Ascending aorta (tissue), 2 donors: ENCODE measurements around the gene RAP1GDS1. TPM values are rescaled to one million over a fixed set of nuclear protein-coding genes. Genes with fewer than 3 reads are reported as not detected.
"Not testable (repeated sequence)": the region's sequence is repeated elsewhere in the genome, so short reads cannot be mapped to it uniquely, and the experiment has no call there.

Experiments used
- DNase-seq, 2 donors: peaks; one replicate each; pipeline ENCODE4 v3.0.0-alpha.2; 2019; ENCODE audit warnings: low spot score in 2 of 2
- H3K27ac ChIP-seq, 2 donors: fragments of 200-600 bp; sonication (generic); one replicate each; pipeline ENCODE4 v1.5.1; 2016 to 2017; ENCODE audit warnings: mild to moderate bottlenecking in 1 of 2
- H3K27me3 ChIP-seq: fragments of 200-600 bp; sonication (generic); one replicate; pipeline ENCODE4 v1.5.1; 2017
- H3K36me3 ChIP-seq, 2 donors: fragments of 200-600 bp; sonication (generic); one replicate each; pipeline ENCODE4 v1.5.1; 2016
- H3K4me1 ChIP-seq, 2 donors: fragments of 200-600 bp; sonication (generic); one replicate each; pipeline ENCODE4 v1.5.1; 2016 to 2017; ENCODE audit warnings: mild to moderate bottlenecking in 1 of 2
- H3K4me3 ChIP-seq, 2 donors: fragments of 200-600 bp; sonication (generic); one replicate each; pipeline ENCODE4 v1.5.1; 2016 to 2017; ENCODE audit warnings: mild to moderate bottlenecking in 1 of 2
- H3K9me3 ChIP-seq, 2 donors: fragments of 200-600 bp; sonication (generic); one replicate each; pipeline ENCODE4 v1.5.1; 2016
- CTCF ChIP-seq, 3 experiments: fragments of 200-600 bp in 2 of 3; fragments of 450-650 bp in 1 of 3; sonication (generic) in 2 of 3; IDR thresholded peaks; one replicate each; pipeline ENCODE4 v1.5.1; 2016 to 2019; ENCODE audit warnings: antibody characterized with exemption in 3 of 3, mild to moderate bottlenecking in 1 of 3, moderate library complexity in 1 of 3
- intact Hi-C: fragments of 100-400 bp; cut with DNase I; formaldehyde crosslinking; loops from one replicate; pipeline ENCODE4 v1.15.1; 2023
- total RNA-seq: library from RNA; depleted of rRNA; stranded (reverse); fragments of >200 nt; gene quantifications from one replicate; pipeline ENCODE4 v1.1.0, GENCODE V29; 2016

The RAP1GDS1 gene
- total RNA-seq, 1 donor from 2014 or later = 8.3 TPM

- Histone ChIP-seq H3K4me1 (no peaks in the 10 kb centered on the region), H3K9me3 (no peaks in the 10 kb centered on the region), H3K27me3 (no peaks in the 10 kb centered on the region), H3K27ac (no peak overlapping the region), H3K36me3 (no peaks in the 10 kb centered on the region), H3K4me3 (no peak overlapping the region)
- DNase-seq = no peak
- TF ChIP-seq CTCF (IDR thresholded peaks at IDR 0.05) = no peak
- intact Hi-C loops = no loop called here
Observed at GRCh38 chr4:98452091-98452490, 190.9 kb downstream of the RAP1GDS1 start.

GRCh38 chr4:98457422-98457821, 196.2 kb downstream of the RAP1GDS1 start:
- H3K9me3 ChIP-seq, H3K27me3 ChIP-seq, H3K27ac ChIP-seq, intact Hi-C loops, DNase-seq, H3K4me1 ChIP-seq, H3K4me3 ChIP-seq, H3K36me3 ChIP-seq: not testable (repeated sequence)

- not testable (repeated sequence) for H3K4me3 ChIP-seq, H3K36me3 ChIP-seq, DNase-seq, H3K27ac ChIP-seq, H3K9me3 ChIP-seq, H3K27me3 ChIP-seq, H3K4me1 ChIP-seq
- intact Hi-C loops = loop anchor here (10.0 kb wide), 1 partner anchor 274 kb away; no protein-coding TSS in a partner anchor
Observed at GRCh38 chr4:98461121-98461865, 200.1 kb downstream of the RAP1GDS1 start.

- Histone ChIP-seq H3K9me3 (no peaks in the 10 kb centered on the region), H3K4me3 (no peak overlapping the region), H3K27me3 (no peaks in the 10 kb centered on the region), H3K27ac (no peak overlapping the region), H3K36me3 (no peaks in the 10 kb centered on the region), H3K4me1 (no peaks in the 10 kb centered on the region)
- DNase-seq = no peak
- intact Hi-C loops = loop anchor here (10.0 kb wide), 1 partner anchor 272 kb away; no protein-coding TSS in a partner anchor
- no peak for TF ChIP-seq CTCF (IDR thresholded peaks at IDR 0.05)
Observed at GRCh38 chr4:98462487-98462886, 201.3 kb downstream of the RAP1GDS1 start.

- intact Hi-C loops = loop anchor here (2.0 to 10.0 kb wide), 4 partner anchors 192 to 995 kb away; partner anchors contain the start of gene TSPAN5
- peak overlapping the region in 1 of 2 donors; percentile 61 for H3K4me3 ChIP-seq
Observed at GRCh38 chr4:98466868-98467599, 205.8 kb downstream of the RAP1GDS1 start.

GRCh38 chr4:98467627-98468072, 206.5 kb downstream of the RAP1GDS1 start:
- peak; percentile 17 to 84 for DNase-seq
- H3K9me3 ChIP-seq = no peaks in the 10 kb centered on the region
- no peak overlapping the region for H3K27ac ChIP-seq
- peak overlapping the region; percentile 42 to 61 for H3K4me3 ChIP-seq
- intact Hi-C loops = loop anchor here (2.0 to 10.0 kb wide), 4 partner anchors 191 to 995 kb away; partner anchors contain the start of gene TSPAN5
- H3K4me1 ChIP-seq = no peaks in the 10 kb centered on the region
- no peaks in the 10 kb centered on the region for H3K27me3 ChIP-seq
- no peaks in the 10 kb centered on the region for H3K36me3 ChIP-seq
- TF ChIP-seq CTCF (IDR thresholded peaks at IDR 0.05) = peak; percentile 61 to 82 (median 79)

More at GRCh38 chr4:98466868-98467599, 205.8 kb downstream of the RAP1GDS1 start:
- TF ChIP-seq CTCF (IDR thresholded peaks at IDR 0.05) = no peak
- Histone ChIP-seq H3K9me3 (no peaks in the 10 kb centered on the region), H3K27ac (no peak overlapping the region), H3K36me3 (no peaks in the 10 kb centered on the region), H3K27me3 (no peaks in the 10 kb centered on the region), H3K4me1 (no peaks in the 10 kb centered on the region)
- DNase-seq = no peak
